H1 (cell line): Measurements from ENCODE around the gene APELA. TPM values are rescaled to one million over a fixed set of nuclear protein-coding genes. Genes with fewer than 3 reads are reported as not detected.

Experiments used
- polyA plus RNA-seq, 7 experiments: library from polyadenylated mRNA; depleted of rRNA in 3 of 7; stranded (reverse) in 5 of 7; unstranded in 2 of 7; fragments of >200 nt in 5 of 7; fragments of 200-250 nt in 2 of 7; gene quantifications; 1 replicate in 5 of 7; 2 replicates in 1 of 7; 4 replicates in 1 of 7; pipeline versions ENCODE4 v1.2.1 to v1.2.3, GENCODE V29; 2011 to 2013; ENCODE audit warnings: missing spikeins in 2 of 7, mixed read lengths in 2 of 7
- total RNA-seq: library from RNA; stranded (reverse); fragmentation: NEBNext Ultra II Directional; extraction: Animal tissue kit (Norgen Biotek cat#: 25700); gene quantifications from 2 replicates; pipeline ENCODE4 v1.2.1, GENCODE V29; 2021
- TF ChIP-seq, protein P1 (sequence below): fragments of 300-600 bp; sonication (generic); IDR thresholded peaks from 2 replicates; pipeline ENCODE4 v1.7.1; 2012; ENCODE audit warnings: low read length, moderate library complexity, mild to moderate bottlenecking, inconsistent platforms; ENCODE audit not compliant: insufficient replicate concordance

APELA gene
- total and polyA plus RNA-seq, 2 of the 8 experiments (the other 6 are each of a cell fraction or from before 2014, with no cell fraction given), result 60.2 to 81.8 TPM

DNA sequence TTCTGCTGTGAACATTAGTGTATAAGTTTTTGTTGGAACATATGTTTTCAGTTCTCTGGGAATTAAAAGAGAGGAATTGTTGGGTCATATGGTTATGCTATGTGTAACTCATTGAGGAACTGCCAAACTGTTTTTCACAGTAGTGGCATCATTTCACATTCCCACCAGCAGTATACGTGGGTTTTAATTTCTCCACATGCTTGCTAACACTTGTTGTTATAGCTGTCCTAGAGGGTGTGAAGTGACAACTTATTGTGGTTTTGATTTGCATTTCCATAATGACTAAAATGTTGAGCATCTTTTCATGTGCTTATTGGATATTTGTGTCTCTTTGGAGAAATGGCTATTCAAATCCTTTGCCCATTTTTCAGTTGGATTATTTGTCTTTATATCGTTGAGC lies 13.7 kb downstream of the APELA start (continued):
- TF ChIP-seq, protein P1, sequence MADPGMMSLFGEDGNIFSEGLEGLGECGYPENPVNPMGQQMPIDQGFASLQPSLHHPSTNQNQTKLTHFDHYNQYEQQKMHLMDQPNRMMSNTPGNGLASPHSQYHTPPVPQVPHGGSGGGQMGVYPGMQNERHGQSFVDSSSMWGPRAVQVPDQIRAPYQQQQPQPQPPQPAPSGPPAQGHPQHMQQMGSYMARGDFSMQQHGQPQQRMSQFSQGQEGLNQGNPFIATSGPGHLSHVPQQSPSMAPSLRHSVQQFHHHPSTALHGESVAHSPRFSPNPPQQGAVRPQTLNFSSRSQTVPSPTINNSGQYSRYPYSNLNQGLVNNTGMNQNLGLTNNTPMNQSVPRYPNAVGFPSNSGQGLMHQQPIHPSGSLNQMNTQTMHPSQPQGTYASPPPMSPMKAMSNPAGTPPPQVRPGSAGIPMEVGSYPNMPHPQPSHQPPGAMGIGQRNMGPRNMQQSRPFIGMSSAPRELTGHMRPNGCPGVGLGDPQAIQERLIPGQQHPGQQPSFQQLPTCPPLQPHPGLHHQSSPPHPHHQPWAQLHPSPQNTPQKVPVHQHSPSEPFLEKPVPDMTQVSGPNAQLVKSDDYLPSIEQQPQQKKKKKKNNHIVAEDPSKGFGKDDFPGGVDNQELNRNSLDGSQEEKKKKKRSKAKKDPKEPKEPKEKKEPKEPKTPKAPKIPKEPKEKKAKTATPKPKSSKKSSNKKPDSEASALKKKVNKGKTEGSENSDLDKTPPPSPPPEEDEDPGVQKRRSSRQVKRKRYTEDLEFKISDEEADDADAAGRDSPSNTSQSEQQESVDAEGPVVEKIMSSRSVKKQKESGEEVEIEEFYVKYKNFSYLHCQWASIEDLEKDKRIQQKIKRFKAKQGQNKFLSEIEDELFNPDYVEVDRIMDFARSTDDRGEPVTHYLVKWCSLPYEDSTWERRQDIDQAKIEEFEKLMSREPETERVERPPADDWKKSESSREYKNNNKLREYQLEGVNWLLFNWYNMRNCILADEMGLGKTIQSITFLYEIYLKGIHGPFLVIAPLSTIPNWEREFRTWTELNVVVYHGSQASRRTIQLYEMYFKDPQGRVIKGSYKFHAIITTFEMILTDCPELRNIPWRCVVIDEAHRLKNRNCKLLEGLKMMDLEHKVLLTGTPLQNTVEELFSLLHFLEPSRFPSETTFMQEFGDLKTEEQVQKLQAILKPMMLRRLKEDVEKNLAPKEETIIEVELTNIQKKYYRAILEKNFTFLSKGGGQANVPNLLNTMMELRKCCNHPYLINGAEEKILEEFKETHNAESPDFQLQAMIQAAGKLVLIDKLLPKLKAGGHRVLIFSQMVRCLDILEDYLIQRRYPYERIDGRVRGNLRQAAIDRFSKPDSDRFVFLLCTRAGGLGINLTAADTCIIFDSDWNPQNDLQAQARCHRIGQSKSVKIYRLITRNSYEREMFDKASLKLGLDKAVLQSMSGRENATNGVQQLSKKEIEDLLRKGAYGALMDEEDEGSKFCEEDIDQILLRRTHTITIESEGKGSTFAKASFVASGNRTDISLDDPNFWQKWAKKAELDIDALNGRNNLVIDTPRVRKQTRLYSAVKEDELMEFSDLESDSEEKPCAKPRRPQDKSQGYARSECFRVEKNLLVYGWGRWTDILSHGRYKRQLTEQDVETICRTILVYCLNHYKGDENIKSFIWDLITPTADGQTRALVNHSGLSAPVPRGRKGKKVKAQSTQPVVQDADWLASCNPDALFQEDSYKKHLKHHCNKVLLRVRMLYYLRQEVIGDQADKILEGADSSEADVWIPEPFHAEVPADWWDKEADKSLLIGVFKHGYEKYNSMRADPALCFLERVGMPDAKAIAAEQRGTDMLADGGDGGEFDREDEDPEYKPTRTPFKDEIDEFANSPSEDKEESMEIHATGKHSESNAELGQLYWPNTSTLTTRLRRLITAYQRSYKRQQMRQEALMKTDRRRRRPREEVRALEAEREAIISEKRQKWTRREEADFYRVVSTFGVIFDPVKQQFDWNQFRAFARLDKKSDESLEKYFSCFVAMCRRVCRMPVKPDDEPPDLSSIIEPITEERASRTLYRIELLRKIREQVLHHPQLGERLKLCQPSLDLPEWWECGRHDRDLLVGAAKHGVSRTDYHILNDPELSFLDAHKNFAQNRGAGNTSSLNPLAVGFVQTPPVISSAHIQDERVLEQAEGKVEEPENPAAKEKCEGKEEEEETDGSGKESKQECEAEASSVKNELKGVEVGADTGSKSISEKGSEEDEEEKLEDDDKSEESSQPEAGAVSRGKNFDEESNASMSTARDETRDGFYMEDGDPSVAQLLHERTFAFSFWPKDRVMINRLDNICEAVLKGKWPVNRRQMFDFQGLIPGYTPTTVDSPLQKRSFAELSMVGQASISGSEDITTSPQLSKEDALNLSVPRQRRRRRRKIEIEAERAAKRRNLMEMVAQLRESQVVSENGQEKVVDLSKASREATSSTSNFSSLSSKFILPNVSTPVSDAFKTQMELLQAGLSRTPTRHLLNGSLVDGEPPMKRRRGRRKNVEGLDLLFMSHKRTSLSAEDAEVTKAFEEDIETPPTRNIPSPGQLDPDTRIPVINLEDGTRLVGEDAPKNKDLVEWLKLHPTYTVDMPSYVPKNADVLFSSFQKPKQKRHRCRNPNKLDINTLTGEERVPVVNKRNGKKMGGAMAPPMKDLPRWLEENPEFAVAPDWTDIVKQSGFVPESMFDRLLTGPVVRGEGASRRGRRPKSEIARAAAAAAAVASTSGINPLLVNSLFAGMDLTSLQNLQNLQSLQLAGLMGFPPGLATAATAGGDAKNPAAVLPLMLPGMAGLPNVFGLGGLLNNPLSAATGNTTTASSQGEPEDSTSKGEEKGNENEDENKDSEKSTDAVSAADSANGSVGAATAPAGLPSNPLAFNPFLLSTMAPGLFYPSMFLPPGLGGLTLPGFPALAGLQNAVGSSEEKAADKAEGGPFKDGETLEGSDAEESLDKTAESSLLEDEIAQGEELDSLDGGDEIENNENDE, result no peak
